ENCODE measurements around the gene ALDH3B2. TPM values are rescaled to one million over a fixed set of nuclear protein-coding genes. Genes with fewer than 3 reads are reported as not detected.
"Not testable (repeated sequence)": the region's sequence is repeated elsewhere in the genome, so short reads cannot be mapped to it uniquely, and the experiment has no call there.

ALDH3B2 gene
- polyA plus RNA-seq, 1 of the 3 experiments (the other 2 are of a cell fraction), result not detected

GRCh38 chr11:67638535-67639437 lies 35.6 kb downstream of the ALDH3B2 start:
- Histone ChIP-seq H3K4me3 (ENCODE audit: low read depth in 2 of 2, low read length in 1 of 2) (no peak overlapping the region), H3K27ac (ENCODE audit: low read depth in 2 of 2, low read length in 1 of 2) (no peak overlapping the region), H3K36me3 (replicated peaks in 1 of 2; ENCODE audit: control insufficient read depth in 1 of 2, insufficient read depth in 2 of 2, low read length in 1 of 2) (no peaks in the 10 kb centered on the region), H3K4me2 (no peak overlapping the region), H3K9me2 (no peaks in the 10 kb centered on the region), H3F3A (replicated peaks; ENCODE audit: insufficient read depth) (no peaks in the 10 kb centered on the region), H3K4me1 (ENCODE audit: control insufficient read depth in 1 of 2, insufficient read depth in 2 of 2, low read depth in 1 of 2, low read length in 1 of 2) (no peaks in the 10 kb centered on the region; a peak in 1 of 4 replicates), H3K27me3 (ENCODE audit: insufficient read depth) (no peaks in the 10 kb centered on the region), H3K79me2 (ENCODE audit: insufficient read depth) (no peaks in the 10 kb centered on the region), H3K9me3 (no peaks in the 10 kb centered on the region), H2AFZ (ENCODE audit: low read depth) (no peak overlapping the region), H4K20me1 (ENCODE audit: insufficient read depth) (no peaks in the 10 kb centered on the region), H3K9ac (no peak overlapping the region)
- DNase-seq, result no peak
- 52% methylated on average over 9 of the region's 24 CpGs for WGBS (ENCODE audit: low lambda C conversion rate)
- POLR2A ChIA-PET, result no interaction called here
- CTCF ChIA-PET, result interaction anchor here (0.5 to 17.8 kb wide), 8 partner anchors 7 to 76 kb away, joined by 3 to 308 read pairs (median 5); partner anchors contain the start of genes ACY3 and NUDT8
- TF ChIP-seq NFIC (IDR thresholded peaks at IDR 0.05; ENCODE audit: borderline replicate concordance) (no peak), EP300 (IDR thresholded peaks at IDR 0.05; ENCODE audit: borderline replicate concordance in 1 of 2, low read depth in 1 of 2, low read length in 1 of 2) (no peak), YY1 (IDR thresholded peaks at IDR 0.05; ENCODE audit: low read depth) (no peak), POLR2AphosphoS5 (IDR thresholded peaks at IDR 0.05; ENCODE audit: low read depth, low read length) (no peak), ELF1 (IDR thresholded peaks at IDR 0.05) (no peak), TCF12 (IDR thresholded peaks at IDR 0.05) (no peak), USF1 (IDR thresholded peaks at IDR 0.05; ENCODE audit: borderline replicate concordance, low read depth) (no peak), GABPA (IDR thresholded peaks at IDR 0.05; ENCODE audit: low read depth) (no peak), SIN3A (IDR thresholded peaks at IDR 0.05; ENCODE audit: borderline replicate concordance, low read depth, low read length) (no peak), GATA2 (CRISPR knock-in tag; IDR thresholded peaks at IDR 0.05) (no peak), TAF1 (IDR thresholded peaks at IDR 0.05; ENCODE audit: borderline replicate concordance, low read depth, low read length) (no peak)

GRCh38 chr11:67637441-67637840 lies 37.0 kb downstream of the ALDH3B2 start:
- POLR2A ChIA-PET; H3K4me3 ChIP-seq (ENCODE audit: low read depth in 2 of 2, low read length in 1 of 2): not testable (repeated sequence)
- CTCF ChIA-PET, result interaction anchor here (17.8 kb wide), 1 partner anchor 16 kb away, joined by 308 read pairs; the partner anchor contains the start of gene ACY3

More at GRCh38 chr11:67637441-67637840, 37.0 kb downstream of the ALDH3B2 start:
- H3F3A ChIP-seq (replicated peaks; ENCODE audit: insufficient read depth); H2AFZ ChIP-seq (ENCODE audit: low read depth); H3K4me2 ChIP-seq; H3K4me1 ChIP-seq (ENCODE audit: control insufficient read depth in 1 of 2, insufficient read depth in 2 of 2, low read depth in 1 of 2, low read length in 1 of 2); H3K9me2 ChIP-seq; H3K36me3 ChIP-seq (replicated peaks in 1 of 2; ENCODE audit: control insufficient read depth in 1 of 2, insufficient read depth in 2 of 2, low read length in 1 of 2); H3K9ac ChIP-seq; DNase-seq; H3K27ac ChIP-seq (ENCODE audit: low read depth in 2 of 2, low read length in 1 of 2); H3K9me3 ChIP-seq; H4K20me1 ChIP-seq (ENCODE audit: insufficient read depth); H3K79me2 ChIP-seq (ENCODE audit: insufficient read depth); H3K27me3 ChIP-seq (ENCODE audit: insufficient read depth): not testable (repeated sequence)
- 86% methylated on average over 3 of the region's 3 CpGs for WGBS (ENCODE audit: low lambda C conversion rate)

All from SK-N-SH (cell line).